SK-N-SH treated with all-trans-retinoic acid at 6 μM for 48 hours (cell line): ENCODE data around the gene C19orf85.

Source experiments
- ATAC-seq: fragments of 200-7000 bp; cut with Tn5 transposase; 3 replicates; pipeline ENCODE4 v1.9.1; 2020; ENCODE audit warnings: mild to moderate bottlenecking, moderate library complexity
- ARNTL ChIP-seq: fragments of 450-650 bp; formaldehyde crosslinking; IDR thresholded peaks from 2 replicates; pipeline ENCODE4 v1.5.0; 2020; ENCODE audit warnings: low read depth, mild to moderate bottlenecking, moderate library complexity, borderline replicate concordance
- CSDC2 ChIP-seq: fragments of 250-450 bp; sonication (Bioruptor Pico); IDR thresholded peaks from 2 replicates; pipeline ENCODE4 v1.5.0; 2020; ENCODE audit warnings: mild to moderate bottlenecking, moderate library complexity
- CSRNP3 ChIP-seq: fragments of 250-450 bp; sonication (Bioruptor Pico); IDR thresholded peaks from 2 replicates; pipeline ENCODE4 v1.5.1; 2021; ENCODE audit warnings: mild to moderate bottlenecking, moderate library complexity
- GLIS3 ChIP-seq: fragments of 250-450 bp; sonication (Bioruptor Pico); IDR thresholded peaks from 2 replicates; pipeline ENCODE4 v1.5.0; 2020; ENCODE audit warnings: mild to moderate bottlenecking, moderate library complexity
- ISL1 ChIP-seq: fragments of 250-450 bp; sonication (Bioruptor Pico); IDR thresholded peaks from 2 replicates; pipeline ENCODE4 v2.1.2; 2022; ENCODE audit warnings: mild to moderate bottlenecking, moderate library complexity
- OSR1 ChIP-seq: fragments of 250-450 bp; sonication (Bioruptor Pico); IDR thresholded peaks from 2 replicates; pipeline ENCODE4 v1.8.0; 2022; ENCODE audit warnings: moderate library complexity, mild to moderate bottlenecking, inconsistent platforms
- PATZ1 ChIP-seq: fragments of 250-450 bp; sonication (Bioruptor Pico); IDR thresholded peaks from 2 replicates; pipeline ENCODE4 v1.8.0; 2020; ENCODE audit warnings: mild to moderate bottlenecking, moderate library complexity, borderline replicate concordance
- RARB ChIP-seq: fragments of 250-450 bp; sonication (Bioruptor Pico); IDR thresholded peaks from 2 replicates; pipeline ENCODE4 v1.8.0; 2021; ENCODE audit warnings: mild to moderate bottlenecking, moderate library complexity
- SNAI2 ChIP-seq: fragments of 250-450 bp; sonication (Bioruptor Pico); IDR thresholded peaks from 2 replicates; pipeline ENCODE4 v1.5.0; 2020; ENCODE audit warnings: mild to moderate bottlenecking, moderate library complexity
- TOX ChIP-seq: fragments of 250-450 bp; sonication (Bioruptor Pico); IDR thresholded peaks from 2 replicates; pipeline ENCODE4 v1.8.0; 2021; ENCODE audit warnings: mild to moderate bottlenecking, moderate library complexity, borderline replicate concordance
- TSHZ2 ChIP-seq: fragments of 250-450 bp; sonication (Bioruptor Pico); IDR thresholded peaks from 2 replicates; pipeline ENCODE4 v1.5.0; 2020; ENCODE audit warnings: mild to moderate bottlenecking, moderate library complexity
- ZC3H10 ChIP-seq: fragments of 250-450 bp; sonication (Bioruptor Pico); IDR thresholded peaks from 2 replicates; pipeline ENCODE4 v1.5.1; 2021; ENCODE audit warnings: mild to moderate bottlenecking, moderate library complexity
- ZFP3 ChIP-seq: fragments of 250-450 bp; sonication (Bioruptor Pico); IDR thresholded peaks from 2 replicates; pipeline ENCODE4 v1.5.0; 2020; ENCODE audit warnings: mild to moderate bottlenecking, moderate library complexity
- ZFP30 ChIP-seq: fragments of 450-650 bp; formaldehyde crosslinking; IDR thresholded peaks from 2 replicates; pipeline ENCODE4 v1.5.0; 2022; ENCODE audit warnings: mild to moderate bottlenecking, moderate library complexity
- ZNF565 ChIP-seq: fragments of 450-650 bp; formaldehyde crosslinking; conservative IDR thresholded peaks from 2 replicates; pipeline ENCODE4 v1.5.0; 2020; ENCODE audit warnings: low read depth, mild to moderate bottlenecking, moderate library complexity
- ZNF8 ChIP-seq: fragments of 450-650 bp; formaldehyde crosslinking; IDR thresholded peaks from 2 replicates; pipeline ENCODE4 v1.5.0; 2020; ENCODE audit warnings: mild to moderate bottlenecking, moderate library complexity
- TF ChIP-seq, protein P1 (sequence below): fragments of 250-450 bp; sonication (Bioruptor Pico); IDR thresholded peaks from 2 replicates; pipeline ENCODE4 v1.8.0; 2021; ENCODE audit warnings: low read depth, mild to moderate bottlenecking, moderate library complexity, borderline replicate concordance

Gene C19orf85

GRCh38 chr19:55474269-55475265 is 10.0 kb upstream of the C19orf85 start:
- TF ChIP-seq ARNTL (no peak), PATZ1 (no peak), ZFP30 (CRISPR knock-in tag) (no peak), GLIS3 (no peak)
- no peak for ATAC-seq

DNA sequence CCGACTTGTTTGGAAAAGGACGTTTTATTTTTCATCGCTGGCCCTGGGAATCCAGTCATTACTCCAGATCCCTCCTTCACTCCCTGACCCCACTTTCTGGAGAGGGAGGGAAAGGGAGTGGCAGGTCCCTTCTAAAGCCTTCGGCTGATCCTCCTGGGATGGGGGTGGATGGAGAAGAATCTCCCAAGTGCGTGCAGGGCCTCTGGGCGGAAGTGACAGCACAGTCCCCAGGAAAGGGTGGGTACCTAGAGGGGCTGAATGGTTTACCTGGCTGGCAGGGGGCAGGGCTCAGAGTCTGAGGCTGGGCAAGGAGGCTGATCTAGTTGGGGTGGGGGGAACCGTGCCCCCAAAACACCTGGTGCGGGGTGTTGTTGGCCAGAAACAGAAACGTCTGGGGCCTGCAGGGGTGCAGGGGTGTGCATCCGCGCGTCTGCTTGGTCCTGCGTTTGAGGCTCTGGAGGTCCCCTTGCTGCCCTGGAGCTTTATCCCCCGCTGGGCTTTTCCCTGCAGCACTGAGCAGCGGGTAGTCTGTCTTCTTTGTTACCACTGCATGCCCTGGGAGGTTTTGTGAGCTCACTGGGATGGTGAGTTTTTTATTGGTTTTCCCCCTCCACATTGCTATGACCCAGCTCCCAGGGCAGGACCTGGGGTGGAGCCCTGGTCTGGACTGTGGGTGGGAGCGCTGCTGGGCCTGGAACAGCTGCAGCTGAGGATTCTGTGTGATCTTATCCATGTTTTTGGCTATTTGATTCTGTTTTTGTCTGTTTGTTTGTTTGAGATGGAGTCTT is 8.9 kb upstream of the C19orf85 start:
- TF ChIP-seq SNAI2 (CRISPR knock-in tag) (no peak), ZC3H10 (no peak), ISL1 (CRISPR knock-in tag) (no peak), CSDC2 (CRISPR knock-in tag) (no peak), PATZ1 (no peak), OSR1 (CRISPR knock-in tag) (no peak), ZNF565 (CRISPR knock-in tag) (no peak), TSHZ2 (CRISPR knock-in tag) (no peak), RARB (CRISPR knock-in tag) (no peak), ZFP30 (CRISPR knock-in tag) (no peak), ZNF8 (no peak)
- TF ChIP-seq, protein P1, sequence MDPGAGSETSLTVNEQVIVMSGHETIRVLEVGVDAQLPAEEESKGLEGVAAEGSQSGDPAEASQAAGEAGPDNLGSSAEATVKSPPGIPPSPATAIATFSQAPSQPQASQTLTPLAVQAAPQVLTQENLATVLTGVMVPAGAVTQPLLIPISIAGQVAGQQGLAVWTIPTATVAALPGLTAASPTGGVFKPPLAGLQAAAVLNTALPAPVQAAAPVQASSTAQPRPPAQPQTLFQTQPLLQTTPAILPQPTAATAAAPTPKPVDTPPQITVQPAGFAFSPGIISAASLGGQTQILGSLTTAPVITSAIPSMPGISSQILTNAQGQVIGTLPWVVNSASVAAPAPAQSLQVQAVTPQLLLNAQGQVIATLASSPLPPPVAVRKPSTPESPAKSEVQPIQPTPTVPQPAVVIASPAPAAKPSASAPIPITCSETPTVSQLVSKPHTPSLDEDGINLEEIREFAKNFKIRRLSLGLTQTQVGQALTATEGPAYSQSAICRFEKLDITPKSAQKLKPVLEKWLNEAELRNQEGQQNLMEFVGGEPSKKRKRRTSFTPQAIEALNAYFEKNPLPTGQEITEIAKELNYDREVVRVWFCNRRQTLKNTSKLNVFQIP (CRISPR knock-in tag) = no peak
- no peak for ATAC-seq

DNA sequence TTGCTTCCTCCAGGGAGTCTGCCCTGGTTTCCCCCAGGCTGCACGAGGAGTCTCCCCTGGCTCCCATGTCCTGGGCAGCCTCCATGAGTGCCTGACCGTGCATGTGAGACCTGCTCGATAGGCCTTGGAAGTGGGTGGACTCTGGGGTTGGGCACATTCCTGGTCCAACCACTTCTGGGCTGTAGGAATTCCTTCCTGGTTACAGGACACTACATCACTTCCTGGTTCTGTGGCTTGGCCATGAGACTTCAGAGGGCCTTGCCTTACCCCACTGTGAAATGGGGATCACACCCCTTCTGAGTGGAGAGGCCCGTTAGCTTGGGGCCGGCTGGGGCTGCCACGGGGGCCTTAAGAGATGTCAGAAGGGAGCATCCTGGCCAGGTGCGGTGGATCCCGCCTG is 7.9 kb upstream of the C19orf85 start:
- TF ChIP-seq CSDC2 (CRISPR knock-in tag) (no peak), TOX (no peak), ZFP30 (CRISPR knock-in tag) (no peak), ZFP3 (no peak)
- ATAC-seq = no peak; the same call in 2 of the 3 replicates

DNA sequence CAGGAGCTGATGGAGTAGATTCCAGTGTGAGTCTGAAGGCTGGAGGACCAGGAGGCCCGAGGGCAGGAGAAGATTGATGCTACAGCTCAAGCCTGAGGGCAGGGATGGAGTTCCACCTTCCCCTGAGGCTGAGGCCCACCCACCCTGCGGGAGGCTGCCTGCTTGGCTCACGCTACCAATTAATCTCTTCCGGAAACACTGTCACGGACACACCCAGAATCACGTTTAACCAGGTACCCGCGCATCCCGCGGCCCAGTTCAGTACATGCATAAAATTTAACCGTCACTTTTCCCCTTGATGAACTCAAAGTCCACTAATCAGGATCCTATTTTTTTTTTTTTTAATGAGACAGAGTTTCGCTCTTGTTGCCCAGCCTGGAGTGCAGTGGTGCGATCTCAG is 6.7 kb upstream of the C19orf85 start:
- no peak for ATAC-seq
- TF ChIP-seq ISL1 (CRISPR knock-in tag) = no peak
- no peak for TF ChIP-seq CSRNP3
